COLO829 (cell line): ENCODE data around the gene TTC19.
"Not testable (repeated sequence)": the region's sequence is repeated elsewhere in the genome, so short reads cannot be mapped to it uniquely, and the experiment has no call there.

ENCODE experiments used
- DNase-seq: peaks from one replicate; pipeline ENCODE4 v3.0.0; 2012; ENCODE audit warnings: low spot score

TTC19 gene

DNA sequence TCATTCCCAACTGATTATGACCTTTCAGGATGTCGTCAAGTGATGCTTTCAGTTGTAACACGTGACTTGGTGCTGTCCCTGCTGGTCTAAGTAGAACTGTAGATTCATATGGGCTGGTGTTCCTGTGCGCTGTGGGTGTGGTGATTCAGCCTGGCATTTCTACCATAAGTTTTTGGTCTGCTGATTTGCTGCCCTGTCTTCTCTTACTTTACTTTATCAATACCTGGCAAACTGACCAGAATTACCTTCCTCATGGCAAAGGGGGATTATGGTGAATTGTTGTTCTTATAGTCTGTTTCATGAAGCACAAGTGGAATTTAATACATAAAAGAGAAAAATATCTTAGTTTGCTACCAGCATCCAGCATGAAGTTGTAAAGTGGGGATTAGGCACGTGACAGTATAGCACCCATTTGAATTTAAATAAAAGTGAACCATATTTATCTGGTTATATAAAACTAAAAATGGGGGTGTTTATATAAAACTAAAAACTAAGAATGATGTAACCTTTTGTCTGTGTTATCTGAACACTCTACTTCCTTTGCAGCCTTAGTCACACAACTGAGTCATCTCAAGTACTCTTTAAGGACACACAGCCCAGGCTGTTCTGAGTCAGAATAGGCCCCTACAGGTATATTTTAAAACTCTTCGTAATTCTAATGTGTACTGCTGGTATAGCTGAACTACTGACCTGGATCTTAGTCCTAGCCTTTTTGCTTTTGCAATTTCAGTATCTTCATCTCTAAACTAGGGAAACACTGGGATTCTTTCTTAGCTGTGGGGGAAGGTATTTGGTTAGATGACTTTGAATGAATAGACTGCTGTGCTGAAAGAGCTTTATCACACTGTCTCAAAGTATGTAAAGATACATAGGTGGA lies 28.3 kb downstream of the TTC19 start:
- DNase-seq, result peak; percentile 77

DNA sequence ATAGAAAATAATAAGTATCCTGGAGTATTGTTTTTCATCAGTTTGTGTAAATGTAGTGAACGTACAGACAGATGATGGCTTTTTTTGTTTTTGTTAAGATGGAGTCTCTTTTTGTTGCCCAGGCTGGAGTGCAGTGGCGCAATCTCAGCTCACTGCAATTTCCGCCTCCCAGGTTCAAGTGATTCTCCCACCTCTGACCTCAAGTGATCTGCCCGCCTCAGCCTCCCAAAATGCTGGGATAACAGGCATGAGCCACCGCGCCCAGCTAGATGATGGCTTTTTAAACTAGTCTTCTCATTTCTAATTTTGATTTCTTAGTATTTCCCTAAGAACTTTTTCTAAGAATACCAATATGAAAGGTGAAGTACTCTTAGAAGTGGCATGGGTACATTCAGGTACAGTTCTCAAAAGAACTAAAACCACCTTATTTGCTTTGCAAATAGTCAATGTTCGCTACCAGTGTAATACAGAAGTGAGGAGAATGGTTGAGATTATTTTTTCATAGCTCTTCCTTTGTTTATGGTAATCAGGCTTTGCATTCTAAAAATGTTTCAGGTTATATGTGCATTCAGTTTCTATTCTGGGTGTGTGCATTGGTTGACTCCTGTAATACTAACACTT lies 34.2 kb downstream of the TTC19 start:
- DNase-seq, result no peak

DNA sequence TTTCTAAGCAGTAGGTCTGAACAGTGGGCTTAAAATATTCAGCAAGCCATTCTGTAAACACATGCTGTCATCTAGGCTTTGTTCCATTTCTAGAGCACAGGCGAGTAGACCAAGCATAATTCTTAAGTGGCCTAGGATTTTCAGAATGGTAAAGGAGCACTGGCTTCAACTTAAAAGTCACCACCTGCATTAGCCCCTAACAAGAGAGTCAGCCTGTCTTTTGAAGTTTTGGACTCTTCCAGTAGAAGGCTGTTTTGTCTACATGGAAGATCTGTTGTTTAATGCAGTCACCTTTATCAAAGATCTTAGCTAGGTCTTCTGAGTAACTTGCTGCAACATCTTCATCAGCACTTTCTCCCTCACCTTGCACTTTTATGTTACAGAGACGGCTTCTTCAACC lies 36.6 kb downstream of the TTC19 start:
- no peak for DNase-seq

DNA sequence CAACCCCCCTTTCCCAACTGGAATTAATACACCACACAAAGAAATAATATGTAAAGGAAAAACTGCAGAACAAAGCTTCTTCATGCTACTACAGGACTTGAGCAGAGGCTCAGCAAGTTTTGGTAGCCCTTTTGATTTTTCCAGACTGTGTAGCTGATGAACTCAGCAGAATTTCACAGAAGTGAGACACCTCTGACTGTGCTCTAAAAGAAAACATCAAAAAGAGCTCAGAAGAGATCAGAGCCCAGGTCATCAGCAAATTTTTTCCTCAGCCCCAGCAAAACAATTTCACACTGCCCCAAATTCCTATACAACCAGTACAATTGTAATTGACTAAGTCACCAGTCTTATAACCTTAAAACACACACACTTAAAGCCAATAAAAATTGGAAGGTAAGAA lies 38.0 kb downstream of the TTC19 start:
- DNase-seq, result no peak

DNA sequence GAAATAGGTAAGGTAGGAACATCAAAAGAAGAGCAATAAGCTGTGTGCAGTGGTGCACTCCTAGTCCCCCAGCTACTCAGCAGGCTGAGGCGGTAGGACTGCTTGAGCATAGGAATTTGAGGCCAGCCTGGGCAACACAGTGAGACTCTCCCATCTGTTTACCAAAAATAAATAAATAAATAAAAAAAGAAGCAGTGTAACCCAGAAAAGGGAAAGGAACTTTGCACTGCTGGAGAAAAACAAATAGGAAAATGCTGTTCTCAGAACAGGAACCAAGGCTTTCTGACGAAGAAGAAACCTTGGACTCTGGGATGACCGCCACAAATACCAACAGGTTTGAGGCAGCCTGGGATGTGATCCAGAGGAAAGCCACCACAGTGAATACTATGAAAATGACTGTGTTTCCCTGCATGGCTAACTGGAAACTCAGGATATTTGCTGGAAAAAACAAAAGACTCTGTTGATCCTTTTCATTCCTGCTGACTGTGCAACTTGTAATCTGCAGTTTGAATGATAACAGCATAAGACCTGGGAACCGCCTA lies 41.2 kb downstream of the TTC19 start:
- no peak for DNase-seq

DNA sequence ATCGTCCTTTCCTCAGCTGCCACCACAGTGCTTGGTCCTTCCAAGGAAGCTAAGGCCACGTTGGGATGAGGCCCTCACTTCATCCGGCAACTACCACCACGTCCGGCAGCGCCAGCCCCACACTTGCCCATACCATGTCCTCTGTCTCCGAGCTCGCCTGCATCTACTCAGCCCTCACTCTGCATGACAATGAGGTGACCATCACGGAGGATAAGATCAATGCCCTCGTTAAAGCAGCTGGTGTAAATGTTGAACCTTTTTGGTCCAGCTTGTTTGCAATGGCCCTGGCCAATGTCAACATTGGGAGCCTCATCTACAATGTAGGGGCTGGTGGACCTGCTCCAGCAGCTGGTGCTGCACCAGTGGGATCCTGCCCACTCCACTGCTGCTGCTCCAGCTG lies 44.9 kb downstream of the TTC19 start:
- DNase-seq, result no peak

DNA sequence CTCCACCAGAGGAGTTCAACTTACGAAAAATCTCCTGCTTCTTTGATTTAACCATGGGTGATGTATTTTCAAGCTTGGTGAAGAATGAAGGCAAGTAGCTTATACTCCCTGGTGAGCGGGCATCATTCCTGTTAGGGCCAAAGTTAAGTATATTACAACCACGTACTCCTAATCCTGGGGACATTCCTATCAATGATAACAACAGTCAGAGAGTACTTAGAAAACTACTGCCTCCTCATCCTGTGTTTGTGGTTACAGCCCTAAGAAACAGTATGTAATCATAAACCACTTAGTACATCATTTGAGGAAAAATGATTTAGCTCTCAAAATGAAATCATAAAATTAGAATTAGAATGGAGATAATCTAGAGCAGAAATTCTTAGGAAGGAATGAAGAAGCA lies 47.3 kb downstream of the TTC19 start:
- DNase-seq, result no peak

DNA sequence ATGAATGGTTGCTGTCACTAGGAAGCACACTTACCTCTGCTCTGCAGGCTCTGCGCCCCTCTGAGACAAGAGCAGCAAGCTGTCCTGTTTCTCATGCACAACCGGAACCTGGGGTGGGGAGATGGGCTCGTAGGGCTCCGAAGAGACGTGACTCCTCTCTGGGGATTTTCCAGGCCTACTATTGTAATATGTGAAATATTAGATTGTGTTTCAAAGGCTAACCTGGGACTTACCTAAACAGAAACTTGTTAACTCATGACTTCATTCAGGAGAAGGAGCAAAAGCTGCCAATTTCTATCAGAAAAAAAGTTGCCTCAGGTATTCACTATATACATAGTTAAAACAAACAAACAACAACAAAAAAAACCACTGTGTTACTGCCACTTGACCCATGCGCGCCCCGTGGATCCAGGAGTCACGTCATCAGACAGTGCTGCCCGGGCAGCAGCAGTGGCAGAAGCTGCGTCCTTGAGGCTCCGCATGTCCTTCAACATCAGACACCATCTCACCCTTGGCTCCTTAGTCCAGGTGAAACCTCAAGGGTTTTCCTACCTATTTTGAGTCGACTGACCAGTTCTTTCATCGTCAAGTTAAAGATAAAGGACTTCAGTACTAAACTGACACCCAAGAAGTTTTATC lies 49.3 kb downstream of the TTC19 start:
- no peak for DNase-seq

DNA sequence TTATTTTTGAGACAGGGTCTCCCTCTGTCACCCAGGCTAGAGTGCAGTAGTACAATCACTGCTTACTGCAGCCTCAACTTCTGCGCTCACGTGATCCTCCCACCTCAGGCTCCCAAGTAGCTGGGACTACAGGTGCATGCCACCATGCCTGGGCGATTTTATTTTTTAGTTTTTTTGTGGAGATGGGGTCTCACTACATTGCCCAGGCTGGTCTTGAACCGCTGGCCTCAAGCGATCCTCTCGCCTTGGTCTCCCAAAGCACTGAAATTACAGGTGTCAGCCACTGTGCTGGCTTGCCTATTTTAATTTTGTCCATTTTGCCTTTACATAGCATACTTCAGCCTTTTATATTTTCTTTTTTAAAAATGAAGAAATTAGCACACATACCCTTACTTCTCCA lies 51.2 kb downstream of the TTC19 start:
- DNase-seq, result no peak

DNA sequence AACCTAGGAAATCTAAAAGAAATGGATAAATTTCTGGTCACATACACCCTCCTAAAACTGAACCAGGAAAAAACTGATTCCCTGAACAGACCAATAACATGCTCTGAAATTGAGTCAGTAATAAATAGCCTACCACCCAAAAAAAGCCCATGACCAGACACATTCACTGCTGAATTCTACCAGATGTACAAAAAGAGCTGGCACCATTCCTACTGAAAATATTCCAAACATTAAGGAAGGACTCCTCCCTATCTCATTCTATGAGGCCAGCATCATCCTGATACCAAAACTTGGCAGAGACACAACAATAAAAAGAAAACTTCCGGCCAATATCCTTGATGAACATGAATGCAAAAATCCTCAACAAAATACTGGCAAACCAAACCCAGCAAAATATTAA lies 52.9 kb downstream of the TTC19 start:
- DNase-seq, result no peak

DNA sequence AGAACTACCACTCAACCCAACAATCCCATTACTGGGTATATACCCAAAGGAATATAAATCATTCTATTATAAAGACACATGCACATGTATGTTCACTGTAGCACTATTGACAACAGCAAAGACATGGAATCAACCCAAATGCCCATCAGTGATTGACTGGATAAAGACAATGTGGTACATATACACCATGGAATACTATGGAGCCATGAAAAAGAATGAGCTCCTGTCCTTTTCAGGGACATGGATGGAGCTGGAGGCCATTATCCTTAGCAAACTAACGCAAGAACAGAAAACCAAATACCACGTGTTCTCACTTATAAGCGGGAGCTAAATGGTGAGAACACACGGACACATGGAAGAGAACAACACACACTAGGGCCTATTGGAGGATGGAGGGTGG lies 55.5 kb downstream of the TTC19 start:
- DNase-seq, result not testable (repeated sequence)

DNA sequence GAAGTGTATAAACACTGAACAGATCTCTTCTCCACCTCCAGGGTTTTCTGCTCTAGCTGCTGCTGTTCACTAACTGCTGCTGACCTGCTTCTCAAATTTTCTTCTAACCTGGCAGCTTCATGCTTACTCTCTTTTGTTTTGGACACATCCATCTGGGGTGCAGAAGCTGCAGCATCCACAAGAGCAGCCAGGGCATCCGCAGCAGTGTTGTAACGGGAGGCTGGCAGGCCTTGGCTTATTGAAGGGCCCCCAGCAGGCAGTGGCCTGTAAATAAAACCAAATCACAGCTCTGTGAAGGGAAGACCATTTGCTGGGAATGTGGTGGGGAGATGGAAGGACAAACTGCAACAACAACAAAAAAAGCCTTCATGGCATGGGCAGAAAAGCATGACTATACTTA lies 62.0 kb downstream of the TTC19 start:
- no peak for DNase-seq

DNA sequence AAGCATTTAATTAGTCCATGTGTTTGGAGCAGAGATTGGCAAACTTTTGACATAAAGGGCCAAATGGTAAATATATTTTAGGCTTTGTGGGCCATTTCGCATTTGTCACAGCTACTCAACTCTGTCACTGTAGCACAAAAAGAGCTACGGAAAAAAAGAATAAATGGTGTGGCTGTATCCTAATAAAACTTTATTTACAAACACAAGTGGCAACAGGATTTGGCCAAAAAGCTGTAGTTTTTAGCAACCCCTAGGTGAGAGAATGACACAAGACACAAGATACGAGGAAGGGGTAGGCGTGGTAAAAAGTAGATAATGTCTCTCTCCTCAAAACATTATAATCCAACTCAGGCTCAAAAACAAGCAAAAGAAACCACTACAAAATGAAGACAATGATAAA lies 66.5 kb downstream of the TTC19 start:
- no peak for DNase-seq

DNA sequence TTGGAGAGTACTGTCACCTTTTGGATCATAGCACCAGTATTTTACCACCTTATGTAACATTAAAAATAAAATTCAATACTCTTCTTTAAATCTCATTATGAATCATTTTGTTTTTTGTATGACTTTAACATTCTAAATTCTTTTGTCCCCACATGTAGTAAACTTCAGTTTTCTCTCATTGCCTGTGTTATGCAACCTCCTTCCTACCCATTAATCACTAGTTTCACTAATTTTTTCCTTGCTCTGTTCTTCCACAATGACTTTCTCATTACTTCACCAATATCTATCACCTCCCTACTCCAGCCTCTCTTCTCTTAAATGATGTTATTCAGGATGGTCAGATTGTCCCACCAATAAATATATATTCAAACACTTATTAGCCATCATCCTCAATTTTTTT lies 68.7 kb downstream of the TTC19 start:
- DNase-seq, result no peak

DNA sequence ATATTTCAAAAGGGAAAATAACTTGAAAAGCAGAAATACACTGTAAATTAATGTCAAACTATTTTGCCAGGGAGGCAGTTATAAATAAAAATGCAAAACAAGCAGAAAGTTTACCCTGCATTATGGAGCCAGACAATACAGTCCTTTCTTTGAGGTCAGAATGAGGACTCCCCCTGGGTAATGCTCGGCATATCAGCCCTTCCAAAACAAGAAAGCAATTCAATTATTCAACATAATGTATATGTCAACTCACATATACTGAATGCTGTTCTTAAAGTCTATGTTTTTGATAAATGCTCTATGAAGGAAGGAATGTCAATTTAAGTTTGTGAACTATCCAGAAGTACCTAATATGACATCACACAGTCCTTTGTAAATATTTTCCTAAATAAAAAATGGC lies 72.4 kb downstream of the TTC19 start:
- DNase-seq, result peak; percentile 38

DNA sequence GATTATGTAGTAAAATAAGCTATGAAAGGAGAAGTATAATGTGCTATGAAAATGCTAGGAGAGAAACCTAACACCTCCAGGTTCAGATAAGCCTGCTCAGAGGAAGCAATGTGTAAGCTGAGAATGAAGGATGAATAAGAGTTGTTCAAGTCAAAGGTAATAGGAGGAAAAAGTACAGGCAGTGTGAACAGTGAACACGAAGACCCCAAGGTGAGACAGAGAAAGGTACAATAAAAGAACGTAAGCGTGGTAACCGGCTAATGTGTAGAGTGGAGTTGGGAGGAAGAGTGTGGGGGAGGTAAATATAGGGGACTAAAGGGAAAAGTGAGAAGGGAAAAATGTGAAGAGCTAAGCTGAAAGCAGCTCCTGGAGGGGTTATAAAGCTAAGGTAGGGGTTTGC lies 74.2 kb downstream of the TTC19 start:
- no peak for DNase-seq

DNA sequence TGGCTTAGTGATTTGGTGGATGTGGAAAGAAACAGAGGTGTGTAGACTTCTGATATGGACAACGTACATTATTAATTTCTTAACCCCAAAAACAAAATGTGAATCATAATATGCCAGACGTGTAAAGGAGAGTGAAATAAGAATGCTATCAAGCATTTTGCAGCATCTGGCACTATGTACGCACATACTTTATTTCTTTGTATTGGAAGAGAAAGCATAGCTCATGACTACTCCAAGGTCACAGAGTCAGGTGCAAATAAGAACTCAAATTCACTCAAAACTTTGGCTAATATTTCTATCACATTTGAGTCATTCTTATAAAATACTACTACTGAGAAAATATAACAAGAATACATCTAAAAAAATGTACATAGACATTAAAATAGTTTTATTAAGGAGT lies 74.8 kb downstream of the TTC19 start:
- DNase-seq, result no peak

DNA sequence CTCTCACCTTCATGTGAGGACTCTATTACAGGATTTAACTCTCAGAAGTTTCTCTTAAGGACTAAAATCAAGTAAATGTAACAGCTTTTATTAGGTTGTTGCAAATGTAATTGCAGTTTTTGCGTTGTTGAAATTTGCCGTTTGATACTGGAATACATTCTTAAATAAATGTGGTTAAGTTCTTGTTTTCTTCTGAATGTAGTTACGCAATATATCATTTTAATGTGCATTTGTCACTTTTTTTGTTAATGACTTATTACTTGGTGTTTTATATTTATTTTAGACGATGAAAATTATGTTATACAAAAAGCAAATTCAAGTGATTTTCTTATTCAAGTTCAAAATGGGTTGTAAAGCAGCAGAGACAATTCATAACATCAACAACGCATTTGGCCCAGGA lies 76.3 kb downstream of the TTC19 start:
- no peak for DNase-seq
